Smooth muscle cell (in vitro differentiated cells): Measurements from ENCODE around the gene LUZP1. TPM values are rescaled to one million over a fixed set of nuclear protein-coding genes. Genes with fewer than 3 reads are reported as not detected.
A peak's percentile ranks its signal among the peaks of the same experiment; 100 is the strongest.

Experiments
- DNase-seq: peaks from one replicate; lab custom pipeline; 2025; ENCODE audit not compliant: unreplicated experiment; lab: John Stamatoyannopoulos, UW
- H2AFZ ChIP-seq: fragments of 200-600 bp; sonication (generic); 2 replicates; pipeline ENCODE4 v1.6.0; 2016; ENCODE audit warnings: antibody characterized with exemption, low read depth, mild to moderate bottlenecking
- H3F3A ChIP-seq: fragments of 200-600 bp; sonication (generic); 2 replicates; pipeline ENCODE4 v1.6.0; 2017; ENCODE audit warnings: antibody characterized with exemption, low read depth
- H3K27ac ChIP-seq: fragments of 200-600 bp; sonication (generic); 2 replicates; pipeline ENCODE4 v1.5.1; 2016; ENCODE audit warnings: low read depth, mild to moderate bottlenecking
- H3K27me3 ChIP-seq: fragments of 200-600 bp; sonication (generic); 2 replicates; pipeline ENCODE4 v1.6.1; 2016; ENCODE audit warnings: low read depth, mild to moderate bottlenecking
- H3K36me3 ChIP-seq: fragments of 200-600 bp; sonication (generic); 2 replicates; pipeline ENCODE4 v1.5.1; 2016; ENCODE audit warnings: low read depth
- H3K4me1 ChIP-seq: fragments of 200-600 bp; sonication (generic); 2 replicates; pipeline ENCODE4 v1.5.1; 2016; ENCODE audit warnings: low read depth
- H3K4me2 ChIP-seq: fragments of 200-600 bp; sonication (generic); 2 replicates; pipeline ENCODE4 v1.6.0; 2016; ENCODE audit warnings: mild to moderate bottlenecking
- H3K4me3 ChIP-seq: fragments of 200-600 bp; sonication (generic); 2 replicates; pipeline ENCODE4 v1.5.1; 2016; ENCODE audit warnings: mild to moderate bottlenecking
- H3K79me2 ChIP-seq: fragments of 200-600 bp; sonication (generic); 2 replicates; pipeline ENCODE4 v1.6.0; 2016; ENCODE audit warnings: low read depth, mild to moderate bottlenecking
- H3K9ac ChIP-seq: fragments of 200-600 bp; sonication (generic); 2 replicates; pipeline ENCODE4 v1.6.0; 2016; ENCODE audit warnings: low read depth
- H3K9me3 ChIP-seq: fragments of 200-600 bp; sonication (generic); replicated peaks from 2 replicates; pipeline ENCODE4 v1.5.1; 2016; ENCODE audit warnings: low read depth
- H4K20me1 ChIP-seq: fragments of 200-600 bp; sonication (generic); 2 replicates; pipeline ENCODE4 v1.6.0; 2016; ENCODE audit warnings: low read depth
- WGBS: methylation state at CpG from one replicate; pipeline ENCODE4 v1.1.7; 2016; ENCODE audit warnings: low lambda C conversion rate; 5-methylcytosine and 5-hydroxymethylcytosine counted together
- polyA plus RNA-seq: library from polyadenylated mRNA; unstranded; fragments of >200 nt; fragmentation: Nextera tagmentation; extraction: Ambion mirVana; gene quantifications from 2 replicates; pipeline ENCODE4 v1.2.1, GENCODE V29; 2016
- total RNA-seq: library from RNA; depleted of rRNA; stranded (reverse); fragments of >200 nt; gene quantifications from 2 replicates; pipeline ENCODE4 v1.2.3, GENCODE V29; 2014
- TF ChIP-seq, protein P1 (sequence below): fragments of 200-600 bp; sonication (generic); IDR thresholded peaks from 2 replicates; pipeline ENCODE4 v1.5.1; 2017; ENCODE audit warnings: borderline replicate concordance, mild to moderate bottlenecking, antibody characterized with exemption; ENCODE audit not compliant: insufficient read depth, poor library complexity, severe bottlenecking

LUZP1 gene
- total and polyA plus RNA-seq, 2 experiments from 2014 or later, result 29.2 to 39.2 TPM

DNA sequence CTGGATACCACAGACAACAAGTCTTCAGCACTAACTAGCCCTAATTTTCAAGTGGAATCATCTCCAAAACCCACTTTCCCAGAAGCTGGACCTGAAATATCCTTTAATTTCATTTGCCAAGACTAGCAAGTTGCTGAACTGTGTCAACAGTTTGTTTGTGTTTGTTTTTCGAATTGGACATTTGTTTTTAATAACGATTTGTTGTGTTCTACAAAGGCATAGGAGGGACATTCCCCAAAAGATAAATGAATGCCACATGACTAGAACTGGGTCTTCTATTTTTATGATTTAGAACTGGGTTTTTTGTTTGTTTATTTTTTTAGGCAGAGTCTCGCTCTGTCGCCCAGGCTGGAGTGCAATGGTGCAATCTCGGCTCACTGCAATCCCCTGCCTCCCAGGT lies 17.9 kb downstream of the LUZP1 start:
- no peak for DNase-seq
- Histone ChIP-seq H3K27ac (no peak overlapping the region), H3K4me3 (no peak overlapping the region), H3K4me1 (no peaks in the 10 kb centered on the region), H3K27me3 (no peaks in the 10 kb centered on the region), H2AFZ (no peak overlapping the region), H3K4me2 (no peak overlapping the region), H3K36me3 (no peaks in the 10 kb centered on the region), H4K20me1 (peaks cover 100% of the 10 kb centered on the region), H3K9me3 (no peaks in the 10 kb centered on the region), H3F3A (peaks cover 10% of the 10 kb centered on the region), H3K9ac (no peak overlapping the region), H3K79me2 (peaks cover 100% of the 10 kb centered on the region)
- TF ChIP-seq, protein P1, sequence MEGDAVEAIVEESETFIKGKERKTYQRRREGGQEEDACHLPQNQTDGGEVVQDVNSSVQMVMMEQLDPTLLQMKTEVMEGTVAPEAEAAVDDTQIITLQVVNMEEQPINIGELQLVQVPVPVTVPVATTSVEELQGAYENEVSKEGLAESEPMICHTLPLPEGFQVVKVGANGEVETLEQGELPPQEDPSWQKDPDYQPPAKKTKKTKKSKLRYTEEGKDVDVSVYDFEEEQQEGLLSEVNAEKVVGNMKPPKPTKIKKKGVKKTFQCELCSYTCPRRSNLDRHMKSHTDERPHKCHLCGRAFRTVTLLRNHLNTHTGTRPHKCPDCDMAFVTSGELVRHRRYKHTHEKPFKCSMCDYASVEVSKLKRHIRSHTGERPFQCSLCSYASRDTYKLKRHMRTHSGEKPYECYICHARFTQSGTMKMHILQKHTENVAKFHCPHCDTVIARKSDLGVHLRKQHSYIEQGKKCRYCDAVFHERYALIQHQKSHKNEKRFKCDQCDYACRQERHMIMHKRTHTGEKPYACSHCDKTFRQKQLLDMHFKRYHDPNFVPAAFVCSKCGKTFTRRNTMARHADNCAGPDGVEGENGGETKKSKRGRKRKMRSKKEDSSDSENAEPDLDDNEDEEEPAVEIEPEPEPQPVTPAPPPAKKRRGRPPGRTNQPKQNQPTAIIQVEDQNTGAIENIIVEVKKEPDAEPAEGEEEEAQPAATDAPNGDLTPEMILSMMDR, result no peak
- WGBS, result 92% methylated on average over 5 of the region's 5 CpGs

- Histone ChIP-seq H3K4me3 (no peak overlapping the region), H3K4me1 (no peaks in the 10 kb centered on the region), H3F3A (peaks cover 7% of the 10 kb centered on the region), H3K27me3 (no peaks in the 10 kb centered on the region), H3K9me3 (no peaks in the 10 kb centered on the region), H3K27ac (no peak overlapping the region), H3K79me2 (peaks cover 100% of the 10 kb centered on the region), H3K4me2 (no peak overlapping the region), H3K36me3 (no peaks in the 10 kb centered on the region), H3K9ac (no peak overlapping the region), H2AFZ (no peak overlapping the region), H4K20me1 (peaks cover 100% of the 10 kb centered on the region)
- TF ChIP-seq, protein P1, result no peak
- WGBS, result 96% methylated on average over 2 of the region's 2 CpGs
- DNase-seq, result no peak
Observed at GRCh38 chr1:23150125-23150524, 18.5 kb downstream of the LUZP1 start.

- Histone ChIP-seq H3K4me1 (no peaks in the 10 kb centered on the region), H3K36me3 (no peaks in the 10 kb centered on the region), H3K27ac (no peak overlapping the region), H3K4me3 (no peak overlapping the region), H4K20me1 (peaks cover 100% of the 10 kb centered on the region), H3K79me2 (peaks cover 100% of the 10 kb centered on the region), H3K9ac (no peak overlapping the region), H3F3A (peaks cover 2% of the 10 kb centered on the region), H3K27me3 (no peaks in the 10 kb centered on the region), H3K4me2 (no peak overlapping the region), H3K9me3 (no peaks in the 10 kb centered on the region), H2AFZ (no peak overlapping the region)
- no peak for DNase-seq
- WGBS, result 84% methylated on average over 1 of the region's 1 CpG
- TF ChIP-seq, protein P1, result no peak
Observed at GRCh38 chr1:23149114-23149513, 19.5 kb downstream of the LUZP1 start.

DNA sequence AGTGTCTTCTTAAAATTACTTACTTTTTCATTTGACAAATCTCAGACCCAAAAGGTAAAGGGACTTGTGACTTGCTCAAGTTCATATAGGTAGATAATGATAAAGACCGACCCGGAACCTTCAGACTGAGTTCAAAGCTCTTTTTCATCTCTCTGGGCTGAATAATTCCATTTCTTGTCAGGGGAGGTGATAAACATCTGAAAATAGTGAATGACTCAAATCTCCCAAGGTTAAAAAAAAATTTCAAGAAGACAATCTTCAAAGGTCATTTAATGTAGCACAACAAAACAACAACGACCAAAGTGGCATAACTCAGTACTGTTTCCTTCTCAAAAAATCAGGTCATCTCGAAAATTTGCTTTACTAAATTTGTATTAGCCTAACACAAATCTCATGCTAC lies 20.6 kb downstream of the LUZP1 start:
- no peak overlapping the region for H3K4me2 ChIP-seq
- H4K20me1 ChIP-seq, result peaks cover 100% of the 10 kb centered on the region
- no peak overlapping the region for H2AFZ ChIP-seq
- H3K4me1 ChIP-seq, result no peaks in the 10 kb centered on the region
- H3K9ac ChIP-seq, result no peak overlapping the region
- no peaks in the 10 kb centered on the region for H3K9me3 ChIP-seq
- peaks cover 100% of the 10 kb centered on the region for H3K79me2 ChIP-seq
- no peaks in the 10 kb centered on the region for H3K27me3 ChIP-seq
- no peak for DNase-seq
- H3K4me3 ChIP-seq, result no peak overlapping the region
- TF ChIP-seq, protein P1, result no peak
- 78% methylated on average over 4 of the region's 4 CpGs for WGBS
- H3F3A ChIP-seq, result no peaks in the 10 kb centered on the region
- H3K36me3 ChIP-seq, result no peaks in the 10 kb centered on the region
- peak overlapping the region; percentile 17 for H3K27ac ChIP-seq
